HG03558 (cell line): Measurements from ENCODE around the gene LEFTY2.

Experiments
- ATAC-seq: cut with Tn5 transposase; IDR thresholded peaks from one replicate; pipeline ENCODE4 v1.9.1; 2021; ENCODE audit warnings: moderate number of reproducible peaks; ENCODE audit not compliant: unreplicated experiment; ENCODE audit errors: extremely low read depth

The LEFTY2 gene

GRCh38 chr1:225887030-225887314 is 54.0 kb downstream of the LEFTY2 start:
- ATAC-seq: no peak
